ENCODE results near the gene UMAD1.

The UMAD1 gene

GRCh38 chr7:7640221-7641128 lies at the start of gene UMAD1:
Gene UMAD1, plus strand, starts transcription at chr7:7640752. Its CDS starts 32,620 bp downstream, at chr7:7673372.
- H3K4me1 ChIP-seq (ENCODE audit: control insufficient read depth, insufficient read depth, low read length): no peaks in the 10 kb centered on the region
- H3K27me3 ChIP-seq (ENCODE audit: control insufficient read depth, insufficient read depth, low read length): no peaks in the 10 kb centered on the region
- no peaks in the 10 kb centered on the region for H3K36me3 ChIP-seq (ENCODE audit: control insufficient read depth, insufficient read depth, low read length)
- H3K9me3 ChIP-seq (ENCODE audit: control insufficient read depth, insufficient read depth, low read length): no peaks in the 10 kb centered on the region
- peak within 1 kb of the TSS; percentile 74 for H3K9ac ChIP-seq (ENCODE audit: low read depth, low read length)
- H3K4me3 ChIP-seq (ENCODE audit: low read depth, low read length): peak within 1 kb of the TSS; percentile 95

- Histone ChIP-seq H3K9me3 (ENCODE audit: control insufficient read depth, insufficient read depth, low read length) (no peaks in the 10 kb centered on the region), H3K9ac (ENCODE audit: low read depth, low read length) (no peak overlapping the region), H3K36me3 (ENCODE audit: control insufficient read depth, insufficient read depth, low read length) (peaks cover 8% of the 10 kb centered on the region), H3K27me3 (ENCODE audit: control insufficient read depth, insufficient read depth, low read length) (no peaks in the 10 kb centered on the region), H3K4me1 (ENCODE audit: control insufficient read depth, insufficient read depth, low read length) (no peaks in the 10 kb centered on the region), H3K4me3 (ENCODE audit: low read depth, low read length) (no peak overlapping the region)
Observed at GRCh38 chr7:7595451-7595850, 45.1 kb upstream of the UMAD1 start.

- Histone ChIP-seq H3K36me3 (ENCODE audit: control insufficient read depth, insufficient read depth, low read length) (peaks cover 8% of the 10 kb centered on the region), H3K9ac (ENCODE audit: low read depth, low read length) (no peak overlapping the region), H3K4me1 (ENCODE audit: control insufficient read depth, insufficient read depth, low read length) (no peaks in the 10 kb centered on the region), H3K4me3 (ENCODE audit: low read depth, low read length) (no peak overlapping the region), H3K9me3 (ENCODE audit: control insufficient read depth, insufficient read depth, low read length) (no peaks in the 10 kb centered on the region), H3K27me3 (ENCODE audit: control insufficient read depth, insufficient read depth, low read length) (no peaks in the 10 kb centered on the region)
Observed at GRCh38 chr7:7596176-7596575, 44.4 kb upstream of the UMAD1 start.

GRCh38 chr7:7607010-7607409 lies 33.5 kb upstream of the UMAD1 start:
- Histone ChIP-seq H3K4me3 (ENCODE audit: low read depth, low read length) (no peak overlapping the region), H3K9me3 (ENCODE audit: control insufficient read depth, insufficient read depth, low read length) (no peaks in the 10 kb centered on the region), H3K36me3 (ENCODE audit: control insufficient read depth, insufficient read depth, low read length) (no peaks in the 10 kb centered on the region), H3K9ac (ENCODE audit: low read depth, low read length) (no peak overlapping the region), H3K4me1 (ENCODE audit: control insufficient read depth, insufficient read depth, low read length) (no peaks in the 10 kb centered on the region), H3K27me3 (ENCODE audit: control insufficient read depth, insufficient read depth, low read length) (no peaks in the 10 kb centered on the region)

- Histone ChIP-seq H3K4me3 (ENCODE audit: low read depth, low read length) (no peak overlapping the region), H3K36me3 (ENCODE audit: control insufficient read depth, insufficient read depth, low read length) (no peaks in the 10 kb centered on the region), H3K9ac (ENCODE audit: low read depth, low read length) (no peak overlapping the region)
Observed at GRCh38 chr7:7609330-7609729, 31.2 kb upstream of the UMAD1 start.

GRCh38 chr7:7612519-7612918 lies 28.0 kb upstream of the UMAD1 start:
- H3K36me3 ChIP-seq (ENCODE audit: control insufficient read depth, insufficient read depth, low read length): no peaks in the 10 kb centered on the region
- no peak overlapping the region for H3K4me3 ChIP-seq (ENCODE audit: low read depth, low read length)
- no peaks in the 10 kb centered on the region for H3K9me3 ChIP-seq (ENCODE audit: control insufficient read depth, insufficient read depth, low read length)
- H3K9ac ChIP-seq (ENCODE audit: low read depth, low read length): no peak overlapping the region
- no peaks in the 10 kb centered on the region for H3K4me1 ChIP-seq (ENCODE audit: control insufficient read depth, insufficient read depth, low read length)
- H3K27me3 ChIP-seq (ENCODE audit: control insufficient read depth, insufficient read depth, low read length): no peaks in the 10 kb centered on the region

More at GRCh38 chr7:7609330-7609729, 31.2 kb upstream of the UMAD1 start:
- no peaks in the 10 kb centered on the region for H3K27me3 ChIP-seq (ENCODE audit: control insufficient read depth, insufficient read depth, low read length)
- H3K9me3 ChIP-seq (ENCODE audit: control insufficient read depth, insufficient read depth, low read length): no peaks in the 10 kb centered on the region
- H3K4me1 ChIP-seq (ENCODE audit: control insufficient read depth, insufficient read depth, low read length): no peaks in the 10 kb centered on the region

GRCh38 chr7:7613210-7613609 lies 27.3 kb upstream of the UMAD1 start:
- H3K4me3 ChIP-seq (ENCODE audit: low read depth, low read length): no peak overlapping the region
- no peaks in the 10 kb centered on the region for H3K9me3 ChIP-seq (ENCODE audit: control insufficient read depth, insufficient read depth, low read length)
- H3K9ac ChIP-seq (ENCODE audit: low read depth, low read length): no peak overlapping the region
- no peaks in the 10 kb centered on the region for H3K4me1 ChIP-seq (ENCODE audit: control insufficient read depth, insufficient read depth, low read length)
- no peaks in the 10 kb centered on the region for H3K27me3 ChIP-seq (ENCODE audit: control insufficient read depth, insufficient read depth, low read length)
- H3K36me3 ChIP-seq (ENCODE audit: control insufficient read depth, insufficient read depth, low read length): no peaks in the 10 kb centered on the region

- H3K36me3 ChIP-seq (ENCODE audit: control insufficient read depth, insufficient read depth, low read length): no peaks in the 10 kb centered on the region
- no peak overlapping the region for H3K9ac ChIP-seq (ENCODE audit: low read depth, low read length)
- H3K9me3 ChIP-seq (ENCODE audit: control insufficient read depth, insufficient read depth, low read length): no peaks in the 10 kb centered on the region
- H3K4me3 ChIP-seq (ENCODE audit: low read depth, low read length): no peak overlapping the region
- no peaks in the 10 kb centered on the region for H3K4me1 ChIP-seq (ENCODE audit: control insufficient read depth, insufficient read depth, low read length)
- no peaks in the 10 kb centered on the region for H3K27me3 ChIP-seq (ENCODE audit: control insufficient read depth, insufficient read depth, low read length)
Observed at GRCh38 chr7:7614018-7614741, 26.4 kb upstream of the UMAD1 start.

- Histone ChIP-seq H3K9me3 (ENCODE audit: control insufficient read depth, insufficient read depth, low read length) (no peaks in the 10 kb centered on the region), H3K4me3 (ENCODE audit: low read depth, low read length) (no peak overlapping the region), H3K27me3 (ENCODE audit: control insufficient read depth, insufficient read depth, low read length) (no peaks in the 10 kb centered on the region), H3K36me3 (ENCODE audit: control insufficient read depth, insufficient read depth, low read length) (no peaks in the 10 kb centered on the region), H3K4me1 (ENCODE audit: control insufficient read depth, insufficient read depth, low read length) (no peaks in the 10 kb centered on the region), H3K9ac (ENCODE audit: low read depth, low read length) (no peak overlapping the region)
Observed at GRCh38 chr7:7617550-7617949, 23.0 kb upstream of the UMAD1 start.

GRCh38 chr7:7618410-7618809 lies 22.1 kb upstream of the UMAD1 start:
- Histone ChIP-seq H3K27me3 (ENCODE audit: control insufficient read depth, insufficient read depth, low read length) (no peaks in the 10 kb centered on the region), H3K4me1 (ENCODE audit: control insufficient read depth, insufficient read depth, low read length) (no peaks in the 10 kb centered on the region), H3K4me3 (ENCODE audit: low read depth, low read length) (no peak overlapping the region), H3K9me3 (ENCODE audit: control insufficient read depth, insufficient read depth, low read length) (no peaks in the 10 kb centered on the region), H3K9ac (ENCODE audit: low read depth, low read length) (no peak overlapping the region), H3K36me3 (ENCODE audit: control insufficient read depth, insufficient read depth, low read length) (no peaks in the 10 kb centered on the region)

- Histone ChIP-seq H3K9me3 (ENCODE audit: control insufficient read depth, insufficient read depth, low read length) (no peaks in the 10 kb centered on the region), H3K27me3 (ENCODE audit: control insufficient read depth, insufficient read depth, low read length) (no peaks in the 10 kb centered on the region), H3K4me3 (ENCODE audit: low read depth, low read length) (no peak overlapping the region), H3K4me1 (ENCODE audit: control insufficient read depth, insufficient read depth, low read length) (no peaks in the 10 kb centered on the region), H3K9ac (ENCODE audit: low read depth, low read length) (no peak overlapping the region), H3K36me3 (ENCODE audit: control insufficient read depth, insufficient read depth, low read length) (no peaks in the 10 kb centered on the region)
Observed at GRCh38 chr7:7620236-7620635, 20.3 kb upstream of the UMAD1 start.

Measured in iPS-15b (cell line).